DLD1 (cell line): ENCODE results near the gene AURKA.

ENCODE experiments used
- in situ Hi-C: cut with HindIII; loops from 2 replicates; pipeline ENCODE4 v1.10.0; 2017; ENCODE audit warnings: low sequenced_read_pairs

AURKA gene

GRCh38 chr20:56392132-56392880 is at the start of gene AURKA, which contains the start of gene CSTF1:
Gene AURKA (minus strand): TSS chr20:56392215. CDS start chr20:56388197, 4,018 bp downstream.
Gene CSTF1 (plus strand): TSS chr20:56392645. CDS start chr20:56395553, 2,908 bp downstream.
- in situ Hi-C loops = no loop called here

GRCh38 chr20:56440346-56441007 is 48.5 kb upstream of the AURKA start:
- in situ Hi-C loops = no loop called here

- in situ Hi-C loops = no loop called here
Observed at GRCh38 chr20:56439771-56440291, 47.8 kb upstream of the AURKA start.

DNA sequence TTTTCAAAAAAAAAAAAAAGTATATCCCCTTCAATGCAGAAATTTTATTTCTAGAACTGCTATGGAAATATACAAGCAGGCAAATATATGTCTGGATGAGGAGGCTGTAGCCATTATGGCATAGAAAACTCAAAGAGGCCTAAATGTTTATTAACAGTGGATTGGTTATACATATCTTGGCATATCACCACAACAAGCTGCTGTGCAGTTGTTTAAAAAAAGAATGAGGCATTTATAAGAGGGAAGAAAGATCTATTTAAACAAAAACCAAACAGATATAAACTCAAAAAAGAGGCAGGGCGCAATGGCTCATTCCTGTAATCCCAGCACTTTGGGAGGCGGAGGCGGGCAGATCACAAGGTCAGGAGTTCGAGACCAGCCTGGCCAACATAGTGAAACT is 46.3 kb upstream of the AURKA start:
- in situ Hi-C loops = no loop called here

DNA sequence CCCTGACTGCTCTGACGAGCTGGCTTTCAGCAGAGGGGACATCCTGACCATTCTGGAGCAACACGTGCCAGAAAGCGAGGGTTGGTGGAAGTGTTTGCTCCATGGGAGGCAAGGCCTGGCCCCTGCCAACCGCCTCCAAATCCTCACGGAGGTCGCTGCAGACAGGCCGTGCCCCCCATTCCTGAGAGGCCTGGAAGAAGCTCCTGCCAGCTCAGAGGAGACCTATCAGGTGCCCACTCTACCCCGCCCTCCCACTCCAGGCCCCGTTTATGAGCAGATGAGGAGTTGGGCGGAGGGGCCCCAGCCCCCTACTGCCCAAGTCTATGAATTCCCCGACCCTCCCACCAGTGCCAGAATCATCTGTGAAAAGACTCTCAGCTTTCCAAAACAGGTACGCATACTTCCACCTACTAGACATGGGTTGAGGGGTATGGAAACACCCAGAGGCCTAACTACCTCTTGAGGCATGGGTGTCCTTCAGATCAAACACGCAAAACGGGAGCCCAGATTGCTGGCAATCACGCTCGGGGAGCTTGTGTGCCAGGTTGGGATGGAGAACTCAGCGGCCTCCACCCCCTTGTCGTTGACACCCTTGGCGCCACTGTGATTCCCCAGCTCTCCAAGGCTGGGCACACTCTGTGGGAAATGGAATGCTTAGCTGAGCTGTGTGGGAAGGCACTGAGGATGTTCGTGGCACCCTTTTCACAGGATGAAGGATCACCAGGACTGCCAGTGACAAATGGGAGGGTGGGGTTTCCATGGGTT is 45.4 kb upstream of the AURKA start:
- in situ Hi-C loops = no loop called here

- in situ Hi-C loops = no loop called here
Observed at GRCh38 chr20:56433880-56434255, 41.9 kb upstream of the AURKA start.

DNA sequence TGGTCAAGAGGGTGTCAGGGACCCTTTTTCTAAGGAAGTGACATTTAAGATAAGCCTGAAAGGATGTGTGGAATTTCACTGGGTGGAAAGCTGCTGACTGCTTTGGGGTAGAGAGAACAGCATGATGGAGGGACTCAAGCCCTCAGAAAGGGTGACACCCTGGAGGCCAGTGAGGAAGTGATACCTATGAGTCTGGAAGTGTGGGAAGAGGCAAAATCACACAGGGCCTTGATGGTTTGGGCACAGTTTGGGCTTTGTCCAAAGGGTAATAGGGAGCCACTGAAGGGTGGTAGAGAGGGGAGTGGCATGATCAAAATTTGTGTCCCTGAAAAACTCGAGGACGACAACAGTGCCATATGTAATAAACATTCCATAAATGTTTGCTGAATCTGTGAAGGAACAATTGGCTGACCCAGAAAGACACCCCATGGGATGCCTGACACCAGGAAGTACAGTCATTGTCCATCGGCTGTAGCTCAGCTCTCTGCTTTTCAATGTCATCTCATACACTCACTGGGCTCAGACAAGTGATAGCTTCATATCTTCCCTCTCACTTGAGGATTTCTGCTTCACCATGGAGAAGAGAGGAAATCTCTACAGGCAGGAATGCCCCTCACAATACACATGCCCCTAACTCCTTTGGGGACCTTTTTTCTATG is 41.3 kb upstream of the AURKA start:
- in situ Hi-C loops = no loop called here

GRCh38 chr20:56431471-56431870 is 39.5 kb upstream of the AURKA start:
- in situ Hi-C loops = no loop called here

DNA sequence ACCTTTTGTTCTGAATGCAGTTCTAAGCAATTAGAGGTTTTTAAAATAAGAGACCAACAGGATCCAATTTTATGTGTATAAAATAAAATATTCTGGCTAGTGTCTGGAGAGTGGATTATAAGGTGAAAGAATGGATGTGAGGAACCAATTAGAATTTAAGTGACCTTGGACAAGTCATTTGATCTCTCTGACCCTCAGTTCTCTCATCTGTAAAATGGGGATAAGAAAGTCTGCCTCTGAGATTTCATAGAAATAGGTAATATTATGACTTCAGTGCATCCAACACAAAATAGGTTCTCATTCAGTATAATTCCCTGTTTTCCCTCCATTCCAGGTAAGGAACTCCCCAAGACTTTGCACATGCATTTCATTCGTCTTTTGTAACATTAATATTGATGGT is 38.9 kb upstream of the AURKA start:
- in situ Hi-C loops = no loop called here

DNA sequence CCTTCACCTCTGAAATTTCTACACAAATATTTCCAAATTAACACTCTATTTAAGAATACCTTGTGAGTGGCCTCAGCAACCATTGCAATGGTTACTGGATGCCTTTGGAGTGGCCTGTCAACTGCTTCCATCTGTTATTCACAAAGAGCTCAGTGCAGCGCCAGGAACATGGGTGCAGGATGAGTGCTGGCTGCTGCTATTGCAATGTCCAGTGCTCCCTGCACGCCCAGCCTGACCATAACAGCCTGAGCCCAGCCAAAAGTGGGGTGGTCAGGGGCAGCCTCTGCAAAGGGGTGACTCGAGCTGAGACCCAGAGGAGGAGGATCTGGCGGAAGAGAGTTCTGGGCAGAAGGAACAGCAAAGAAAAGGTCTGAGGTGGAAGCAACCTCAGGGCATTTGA is 38.4 kb upstream of the AURKA start:
- in situ Hi-C loops = no loop called here

DNA sequence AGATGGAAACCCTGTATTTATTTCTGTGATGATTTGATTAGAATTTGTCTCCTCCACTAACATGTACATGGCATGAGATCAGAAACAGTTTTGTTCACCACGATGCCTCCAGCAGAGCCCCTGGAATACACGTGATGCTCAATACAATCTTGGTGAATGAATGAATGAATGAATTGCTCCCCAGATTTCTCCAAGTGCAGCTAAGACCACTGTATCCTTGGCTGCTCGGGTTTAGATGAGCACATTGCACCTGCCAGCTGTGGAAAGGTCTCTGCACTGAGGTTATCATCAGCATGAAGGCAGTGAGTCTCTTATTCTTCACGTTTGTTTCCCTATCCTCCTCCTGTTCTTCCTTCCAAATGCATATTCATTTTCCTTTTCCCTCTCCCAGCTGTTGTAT is 37.9 kb upstream of the AURKA start:
- in situ Hi-C loops = no loop called here

- in situ Hi-C loops = no loop called here
Observed at GRCh38 chr20:56429502-56429901, 37.5 kb upstream of the AURKA start.

- in situ Hi-C loops = no loop called here
Observed at GRCh38 chr20:56428881-56429280, 36.9 kb upstream of the AURKA start.

DNA sequence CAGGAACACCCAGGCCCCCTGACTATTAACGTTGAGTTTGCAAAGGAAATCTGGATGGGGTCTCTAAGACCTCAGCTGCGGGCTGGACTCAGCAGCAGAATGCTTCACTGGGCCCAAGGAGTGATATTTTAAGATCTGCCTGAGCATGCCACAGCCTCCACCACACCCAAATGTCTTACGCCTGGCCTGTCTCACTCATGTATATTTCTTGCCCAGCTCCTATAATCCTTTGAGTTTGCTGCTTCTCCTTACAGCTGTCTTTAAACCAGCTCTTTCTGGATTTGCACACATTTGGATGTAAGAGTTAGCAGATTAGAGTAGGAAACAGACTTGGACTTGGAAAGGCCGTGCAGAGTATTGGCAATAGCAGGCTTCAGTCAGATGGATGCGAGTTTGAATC is 36.4 kb upstream of the AURKA start:
- in situ Hi-C loops = no loop called here

DNA sequence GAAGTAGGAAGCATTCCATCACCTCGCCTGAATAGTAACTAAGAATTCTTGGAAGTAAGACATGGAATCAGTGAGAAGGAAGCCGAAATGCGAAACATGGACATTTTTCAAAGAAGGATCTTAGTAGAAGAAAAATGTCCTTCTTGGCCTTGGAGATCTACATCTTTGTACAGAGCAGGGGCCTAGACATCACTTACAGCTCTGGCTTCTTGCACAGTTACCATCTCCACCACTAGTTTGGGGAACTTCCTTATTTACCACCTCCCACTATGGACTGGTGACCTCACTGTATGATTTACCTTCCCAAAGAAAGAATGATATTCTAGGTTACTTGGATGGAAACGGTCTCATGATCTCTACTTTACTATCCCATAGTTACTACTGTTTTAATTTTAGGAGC is 35.8 kb upstream of the AURKA start:
- in situ Hi-C loops = no loop called here

- in situ Hi-C loops = no loop called here
Observed at GRCh38 chr20:56426926-56427325, 34.9 kb upstream of the AURKA start.

DNA sequence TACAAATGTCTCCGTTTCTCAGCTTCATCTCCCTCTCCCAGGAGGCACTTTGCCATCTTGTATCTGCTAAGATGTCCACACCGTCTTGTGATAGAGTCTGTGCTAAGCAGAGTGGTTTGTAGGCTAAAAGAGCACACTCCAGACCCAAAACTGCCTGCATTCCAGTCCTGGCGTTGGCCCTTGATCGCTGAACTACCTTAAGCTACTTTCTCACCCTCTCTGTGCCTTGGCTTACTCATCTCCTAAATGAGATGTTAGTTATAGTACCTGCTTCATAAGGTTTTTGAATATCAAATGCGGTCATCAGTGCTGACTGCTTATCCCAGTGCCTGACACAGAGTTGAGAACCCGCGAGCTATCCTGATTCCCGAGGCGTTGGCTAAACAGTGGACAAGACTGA is 34.0 kb upstream of the AURKA start:
- in situ Hi-C loops = no loop called here

- in situ Hi-C loops = no loop called here
Observed at GRCh38 chr20:56424931-56425330, 32.9 kb upstream of the AURKA start.

DNA sequence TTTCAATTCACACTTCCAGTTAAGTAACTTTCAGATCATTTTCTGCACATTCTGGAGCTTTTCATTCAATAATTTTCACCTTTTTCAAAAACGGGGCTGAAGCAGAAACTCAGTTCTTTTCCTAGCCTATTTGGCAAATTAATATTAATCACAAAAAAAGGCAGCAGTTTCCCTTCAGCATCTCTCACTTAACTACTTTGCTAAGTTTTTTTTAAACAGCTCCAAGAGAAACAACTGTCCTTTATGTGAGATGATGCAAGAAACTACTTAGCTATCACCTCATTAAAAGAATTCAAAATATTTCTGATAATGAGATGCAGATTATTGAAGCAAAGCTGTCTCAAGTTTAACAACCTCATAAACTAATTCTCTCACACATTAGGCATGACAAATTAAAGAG is 31.9 kb upstream of the AURKA start:
- in situ Hi-C loops = no loop called here

DNA sequence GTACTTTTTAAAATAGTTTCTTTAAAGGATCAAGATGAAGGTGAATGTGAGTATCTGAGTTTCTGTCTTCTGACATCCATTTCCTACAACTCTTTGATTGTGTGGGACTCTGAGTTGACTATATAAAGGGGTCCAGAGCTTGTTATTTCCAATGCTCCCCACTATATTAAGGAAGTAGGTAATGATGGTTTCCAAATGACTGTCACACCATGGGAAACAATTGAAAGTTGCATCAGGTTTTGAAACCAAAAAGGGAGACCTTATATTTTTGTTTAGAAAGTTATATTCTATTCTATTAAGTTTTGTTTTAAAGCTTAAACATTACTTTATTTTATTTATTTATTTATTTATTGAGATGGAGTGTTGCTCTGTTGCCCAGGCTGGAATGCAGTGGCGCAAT is 31.2 kb upstream of the AURKA start:
- in situ Hi-C loops = no loop called here

- in situ Hi-C loops = no loop called here
Observed at GRCh38 chr20:56422824-56423189, 30.8 kb upstream of the AURKA start.
